Lung (tissue), 12 donors: Measurements from ENCODE around the gene DBN1. TPM values are rescaled to one million over a fixed set of nuclear protein-coding genes. Genes with fewer than 3 reads are reported as not detected.

Experiments used
- ATAC-seq: fragments of 200-7000 bp; cut with Tn5 transposase; one replicate; pipeline ENCODE4 v1.9.1; 2020; ENCODE audit warnings: moderate number of reproducible peaks; ENCODE audit not compliant: insufficient read depth, low FRiP score
- DNase-seq, 3 donors: peaks; one replicate each; pipeline ENCODE4 v3.0.0-alpha.2; 2013 to 2017
- H3K27ac ChIP-seq, 2 donors: one replicate each; pipeline ENCODE4 v1.5.1; 2013; ENCODE audit warnings: mild to moderate bottlenecking in 2 of 2, moderate library complexity in 2 of 2, control low read depth in 1 of 2, inconsistent platforms in 1 of 2, low read depth in 1 of 2, low read length in 1 of 2
- H3K27me3 ChIP-seq, 3 donors: one replicate each; pipeline ENCODE4 v1.5.1; 2013; ENCODE audit warnings: low read length in 2 of 3; ENCODE audit not compliant: control insufficient read depth in 3 of 3, insufficient read depth in 3 of 3
- H3K36me3 ChIP-seq, 4 donors: one replicate each; pipeline ENCODE4 v1.5.1; 2013; ENCODE audit warnings: low read length in 4 of 4, mild to moderate bottlenecking in 1 of 4, moderate library complexity in 1 of 4; ENCODE audit not compliant: control insufficient read depth in 4 of 4, insufficient read depth in 4 of 4
- H3K4me1 ChIP-seq, 5 donors: one replicate each; pipeline ENCODE4 v1.5.1; 2013; ENCODE audit warnings: low read length in 5 of 5, mild to moderate bottlenecking in 2 of 5, moderate library complexity in 1 of 5; ENCODE audit not compliant: control insufficient read depth in 5 of 5, insufficient read depth in 5 of 5
- H3K4me3 ChIP-seq: one replicate; pipeline ENCODE4 v1.5.1; 2013; ENCODE audit warnings: mild to moderate bottlenecking, control low read depth, moderate library complexity
- H3K9ac ChIP-seq, 2 donors: one replicate each; pipeline ENCODE4 v1.5.1; 2013; ENCODE audit warnings: low read length in 2 of 2, control low read depth in 1 of 2; ENCODE audit not compliant: insufficient read depth in 1 of 2
- H3K9me3 ChIP-seq, 4 donors: one replicate each; pipeline ENCODE4 v1.5.1; 2013; ENCODE audit warnings: low read length in 3 of 4, mild to moderate bottlenecking in 1 of 4, moderate library complexity in 1 of 4; ENCODE audit not compliant: control insufficient read depth in 4 of 4, insufficient read depth in 3 of 4
- CTCF ChIP-seq: IDR thresholded peaks from 2 replicates; pipeline ENCODE4 v1.5.1; 2012; ENCODE audit warnings: mild to moderate bottlenecking; ENCODE audit errors: control extremely low read depth, extremely low read depth
- WGBS, 2 donors: extraction: QIAGEN DNeasy Blood & Tissue Kit; methylation state at CpG; one replicate each; pipeline ENCODE4 v1.1.7; 2013; 5-methylcytosine and 5-hydroxymethylcytosine counted together
- polyA plus RNA-seq, 2 donors: library from polyadenylated mRNA; stranded (reverse); fragments of 200-250 nt; gene quantifications; one replicate each; pipeline ENCODE4 v1.2.1, GENCODE V29; 2013
- total RNA-seq, 2 donors: library from RNA; depleted of rRNA in 1 of 2; stranded (reverse); fragments of >200 nt in 1 of 2; gene quantifications; one replicate each; pipeline ENCODE4 v1.2.1, GENCODE V29; 2014 to 2021
- donor health status: control.
- donor health status: control.
- donor health status: Bipolar disorder and iron deficiency.
- donor health status: healthy.
- donor health status: DM: yes; HTN: yes; CAD: no.

DBN1 gene
- total and polyA plus RNA-seq, 4 donors: 18.7 to 38.3 (median 30.3) TPM

- 50 to 52% methylated on average over 10 of the region's 10 CpGs for WGBS, 2 donors
- peaks cover 0 to 9% (median 8%) of the 10 kb centered on the region in 3 donors for H3K27me3 ChIP-seq
- TF ChIP-seq CTCF: no peak
- no peak for ATAC-seq
- H3K36me3 ChIP-seq: peaks cover 0 to 24% (median 2%) of the 10 kb centered on the region in 4 donors
- H3K9me3 ChIP-seq: no peaks in the 10 kb centered on the region
- DNase-seq: no peak
- no peak overlapping the region for H3K27ac ChIP-seq
- H3K4me3 ChIP-seq: no peak overlapping the region
- H3K4me1 ChIP-seq: peaks cover 0 to 16% (median 11%) of the 10 kb centered on the region in 5 donors
- H3K9ac ChIP-seq: no peak overlapping the region
Observed at GRCh38 chr5:177445052-177445916, 28.1 kb downstream of the DBN1 start.

GRCh38 chr5:177444106-177445051 lies 29.1 kb downstream of the DBN1 start:
- peaks cover 0 to 25% (median 4%) of the 10 kb centered on the region in 4 donors for H3K36me3 ChIP-seq
- H3K9me3 ChIP-seq: no peaks in the 10 kb centered on the region
- no peak overlapping the region for H3K9ac ChIP-seq
- no peak overlapping the region for H3K27ac ChIP-seq
- no peak for TF ChIP-seq CTCF
- no peak overlapping the region for H3K4me3 ChIP-seq
- peaks cover 0 to 16% (median 11%) of the 10 kb centered on the region in 5 donors for H3K4me1 ChIP-seq
- DNase-seq: no peak
- peaks cover 0 to 9% (median 8%) of the 10 kb centered on the region in 3 donors for H3K27me3 ChIP-seq
- ATAC-seq: no peak
- WGBS, 2 donors: 64 to 73% methylated on average over 7 of the region's 7 CpGs

DNA sequence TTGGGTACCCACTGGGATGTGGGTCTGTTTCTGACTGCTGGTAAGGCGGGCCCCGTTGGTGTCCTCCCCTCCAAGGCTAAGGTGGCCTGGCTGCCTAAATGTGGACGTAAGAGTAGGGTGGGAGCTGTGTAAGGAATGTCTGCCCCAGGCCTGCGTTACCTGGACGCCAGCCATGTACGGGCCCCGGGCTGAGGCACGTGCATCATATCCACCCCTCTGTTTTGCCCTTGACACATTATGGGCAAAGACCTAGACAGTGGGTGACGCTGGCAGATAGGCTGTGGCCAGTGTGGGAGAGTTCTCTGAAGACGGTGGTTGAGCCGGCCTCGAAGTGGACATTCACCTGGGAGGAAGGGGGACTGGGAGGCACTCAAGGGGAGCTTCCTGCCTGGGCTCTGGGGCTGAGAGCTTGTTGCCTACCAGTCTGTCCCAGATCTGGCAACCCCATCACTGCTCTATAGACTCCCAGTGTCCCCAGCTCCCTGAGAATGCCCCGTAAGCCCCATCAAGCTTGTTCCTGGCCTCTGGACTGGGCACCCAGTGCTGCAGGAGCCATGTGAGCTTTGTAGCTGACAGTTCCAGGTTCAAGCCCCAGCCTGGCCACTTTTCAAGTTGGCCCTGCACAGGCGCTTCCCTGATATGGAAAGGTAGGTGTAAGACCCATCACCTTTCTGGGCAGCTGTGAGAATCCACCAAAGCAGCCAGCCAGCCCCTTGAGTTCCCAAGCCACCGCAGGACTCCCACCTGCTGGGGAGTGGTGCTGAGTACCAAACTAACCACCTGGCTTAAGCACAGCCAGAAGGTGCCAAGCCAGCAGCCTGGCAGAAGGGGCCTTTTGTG lies 30.1 kb downstream of the DBN1 start:
- peaks cover 0 to 28% (median 7%) of the 10 kb centered on the region in 4 donors for H3K36me3 ChIP-seq
- peaks cover 0 to 9% (median 7%) of the 10 kb centered on the region in 3 donors for H3K27me3 ChIP-seq
- no peak overlapping the region for H3K4me3 ChIP-seq
- no peak overlapping the region for H3K27ac ChIP-seq
- no peak for TF ChIP-seq CTCF
- no peak for DNase-seq
- H3K4me1 ChIP-seq: peaks cover 0 to 16% (median 11%) of the 10 kb centered on the region in 5 donors
- WGBS, 2 donors: 84 to 87% methylated on average over 15 of the region's 15 CpGs
- no peak overlapping the region for H3K9ac ChIP-seq
- no peaks in the 10 kb centered on the region for H3K9me3 ChIP-seq
- ATAC-seq: no peak
